Measurements from ENCODE around the gene RFNG. TPM values are rescaled to one million over a fixed set of nuclear protein-coding genes. Genes with fewer than 3 reads are reported as not detected.

RFNG gene
- total RNA-seq, 1 donor from 2014 or later: 21.1 TPM

DNA sequence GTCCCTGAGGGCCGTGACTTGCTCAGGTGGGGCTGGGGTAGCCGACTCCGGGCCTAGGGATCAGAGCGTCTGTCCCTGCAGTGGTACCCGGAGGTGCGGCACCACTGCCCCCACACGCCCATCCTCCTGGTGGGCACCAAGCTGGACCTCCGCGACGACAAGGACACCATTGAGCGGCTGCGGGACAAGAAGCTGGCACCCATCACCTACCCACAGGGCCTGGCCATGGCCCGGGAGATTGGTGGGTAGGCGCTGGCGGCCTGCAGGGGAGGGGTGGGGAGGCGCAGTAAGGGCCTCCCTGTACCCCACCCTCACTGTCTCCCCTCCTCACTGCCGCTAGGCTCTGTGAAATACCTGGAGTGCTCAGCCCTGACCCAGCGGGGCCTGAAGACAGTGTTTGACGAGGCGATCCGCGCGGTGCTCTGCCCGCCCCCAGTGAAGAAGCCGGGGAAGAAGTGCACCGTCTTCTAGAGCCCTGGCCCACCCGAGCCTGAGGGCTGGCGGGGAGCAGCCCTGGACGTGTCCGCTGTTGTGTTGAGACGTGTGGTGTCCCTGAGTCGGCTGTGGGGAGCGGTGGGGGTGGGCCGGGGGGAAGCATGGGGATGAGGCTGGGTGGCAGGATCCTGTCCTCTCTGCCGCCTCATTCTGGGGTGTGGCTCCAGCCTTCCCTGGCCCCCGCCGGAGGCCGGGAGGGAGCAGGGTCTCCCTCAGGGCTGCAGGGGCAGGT is 18.1 kb downstream of the RFNG start:
- peaks cover 9% of the 10 kb centered on the region for H3K27me3 ChIP-seq (ENCODE audit: low read depth)
- intact Hi-C loops (cut with micrococcal nuclease): loop anchor here (5.0 kb wide), 1 partner anchor 114 kb away; no protein-coding TSS in a partner anchor
- no peaks in the 10 kb centered on the region for H3K36me3 ChIP-seq
- no peak overlapping the region for H3K4me3 ChIP-seq
- no peaks in the 10 kb centered on the region for H3K9me3 ChIP-seq (replicated peaks)
- no peak overlapping the region for H3K27ac ChIP-seq (replicated peaks)
- H3K4me1 ChIP-seq: peaks cover 52% of the 10 kb centered on the region
- DNase-seq: no peak
- TF ChIP-seq, protein P1, sequence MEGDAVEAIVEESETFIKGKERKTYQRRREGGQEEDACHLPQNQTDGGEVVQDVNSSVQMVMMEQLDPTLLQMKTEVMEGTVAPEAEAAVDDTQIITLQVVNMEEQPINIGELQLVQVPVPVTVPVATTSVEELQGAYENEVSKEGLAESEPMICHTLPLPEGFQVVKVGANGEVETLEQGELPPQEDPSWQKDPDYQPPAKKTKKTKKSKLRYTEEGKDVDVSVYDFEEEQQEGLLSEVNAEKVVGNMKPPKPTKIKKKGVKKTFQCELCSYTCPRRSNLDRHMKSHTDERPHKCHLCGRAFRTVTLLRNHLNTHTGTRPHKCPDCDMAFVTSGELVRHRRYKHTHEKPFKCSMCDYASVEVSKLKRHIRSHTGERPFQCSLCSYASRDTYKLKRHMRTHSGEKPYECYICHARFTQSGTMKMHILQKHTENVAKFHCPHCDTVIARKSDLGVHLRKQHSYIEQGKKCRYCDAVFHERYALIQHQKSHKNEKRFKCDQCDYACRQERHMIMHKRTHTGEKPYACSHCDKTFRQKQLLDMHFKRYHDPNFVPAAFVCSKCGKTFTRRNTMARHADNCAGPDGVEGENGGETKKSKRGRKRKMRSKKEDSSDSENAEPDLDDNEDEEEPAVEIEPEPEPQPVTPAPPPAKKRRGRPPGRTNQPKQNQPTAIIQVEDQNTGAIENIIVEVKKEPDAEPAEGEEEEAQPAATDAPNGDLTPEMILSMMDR (IDR thresholded peaks at IDR 0.05; ENCODE audit: borderline replicate concordance): no peak

DNA sequence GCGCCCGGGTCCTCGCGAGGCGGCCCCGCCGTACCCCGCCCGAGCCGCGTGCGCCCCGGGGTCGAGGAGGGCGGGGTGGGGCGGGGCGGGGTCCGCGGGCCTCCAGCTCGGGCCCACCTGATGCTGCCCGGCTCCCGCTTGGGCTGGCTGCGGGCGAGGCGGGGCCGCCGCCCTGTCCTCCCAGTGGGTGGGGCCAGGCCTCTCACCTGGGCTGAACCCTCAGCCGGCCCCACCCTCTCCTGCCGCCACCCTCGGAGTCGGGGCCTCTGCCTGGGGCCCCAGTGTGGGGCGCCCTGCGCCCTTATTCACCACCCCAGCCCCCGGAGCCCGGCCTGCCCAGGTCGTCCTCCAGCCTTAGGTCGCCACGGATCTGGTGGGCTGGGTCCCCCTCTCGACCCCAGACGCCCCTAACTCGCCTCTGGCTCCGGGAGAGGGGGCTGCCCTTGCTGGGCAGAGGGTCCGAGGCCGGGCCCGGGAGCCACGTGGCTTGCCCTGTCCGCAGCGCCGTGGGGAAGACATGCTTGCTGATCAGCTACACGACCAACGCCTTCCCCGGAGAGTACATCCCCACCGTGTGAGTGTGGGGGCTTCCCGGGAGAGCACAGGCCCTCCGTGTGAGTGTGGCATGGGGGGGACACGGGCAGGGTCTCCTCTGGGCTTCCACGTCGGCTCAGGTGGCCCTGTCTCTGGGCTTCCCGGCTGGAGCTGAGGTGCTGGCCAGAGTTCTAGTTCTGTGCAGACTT is 19.6 kb downstream of the RFNG start:
- Histone ChIP-seq H3K27me3 (ENCODE audit: low read depth) (peaks cover 9% of the 10 kb centered on the region), H3K4me1 (peaks cover 47% of the 10 kb centered on the region), H3K27ac (replicated peaks) (no peak overlapping the region), H3K4me3 (peak overlapping the region; percentile 52), H3K36me3 (no peaks in the 10 kb centered on the region), H3K9me3 (replicated peaks) (no peaks in the 10 kb centered on the region)
- TF ChIP-seq, protein P1 (IDR thresholded peaks at IDR 0.05; ENCODE audit: borderline replicate concordance): no peak
- no peak for DNase-seq
- intact Hi-C loops (cut with micrococcal nuclease): loop anchor here (5.0 kb wide), 1 partner anchor 115 kb away; no protein-coding TSS in a partner anchor

DNA sequence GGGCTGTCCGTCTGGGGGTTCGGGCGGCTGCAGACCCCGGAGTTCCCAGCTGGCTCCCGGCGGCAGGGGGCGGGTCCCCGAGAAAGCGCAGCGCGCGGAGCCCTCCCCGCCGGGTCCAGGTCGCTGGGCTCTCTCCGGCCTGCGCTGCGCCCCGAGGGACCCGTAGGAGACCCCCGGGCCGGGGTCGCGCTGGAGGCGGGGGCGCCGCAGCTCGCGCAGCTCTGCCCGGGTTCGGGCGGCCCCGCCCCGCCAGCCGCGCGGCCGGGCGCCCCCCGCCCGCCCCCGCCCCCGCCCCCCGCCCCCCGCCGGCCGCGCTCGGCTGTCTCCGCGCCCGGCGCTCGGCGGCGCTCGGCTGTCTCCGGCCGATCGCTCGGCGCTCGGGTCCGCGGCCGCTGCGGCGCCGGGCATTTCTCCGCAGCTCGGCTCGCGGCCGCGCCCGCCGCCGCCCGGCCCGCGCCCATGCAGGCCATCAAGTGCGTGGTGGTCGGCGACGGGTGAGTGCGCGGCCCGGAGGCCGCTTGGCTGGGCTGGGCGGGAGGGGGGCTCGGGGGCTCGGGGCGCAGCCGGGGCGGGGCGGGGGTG is 20.2 kb downstream of the RFNG start, which contains the start of gene RAC3:
TSS of gene RAC3 (plus strand) at position 376 of the 582 bp plus-strand sequence. CDS start at position 460, 84 bp downstream.
- H3K27ac ChIP-seq (replicated peaks): no peak within 1 kb of the TSS
- H3K27me3 ChIP-seq (ENCODE audit: low read depth): peaks cover 9% of the 10 kb centered on the region
- intact Hi-C loops (cut with micrococcal nuclease): loop anchor here (5.0 kb wide), 1 partner anchor 116 kb away; no protein-coding TSS in a partner anchor
- no peaks in the 10 kb centered on the region for H3K36me3 ChIP-seq
- TF ChIP-seq, protein P1 (IDR thresholded peaks at IDR 0.05; ENCODE audit: borderline replicate concordance): no peak
- peaks cover 40% of the 10 kb centered on the region for H3K4me1 ChIP-seq
- H3K4me3 ChIP-seq: peak within 1 kb of the TSS; percentile 68
- no peak for DNase-seq
- no peaks in the 10 kb centered on the region for H3K9me3 ChIP-seq (replicated peaks)

DNA sequence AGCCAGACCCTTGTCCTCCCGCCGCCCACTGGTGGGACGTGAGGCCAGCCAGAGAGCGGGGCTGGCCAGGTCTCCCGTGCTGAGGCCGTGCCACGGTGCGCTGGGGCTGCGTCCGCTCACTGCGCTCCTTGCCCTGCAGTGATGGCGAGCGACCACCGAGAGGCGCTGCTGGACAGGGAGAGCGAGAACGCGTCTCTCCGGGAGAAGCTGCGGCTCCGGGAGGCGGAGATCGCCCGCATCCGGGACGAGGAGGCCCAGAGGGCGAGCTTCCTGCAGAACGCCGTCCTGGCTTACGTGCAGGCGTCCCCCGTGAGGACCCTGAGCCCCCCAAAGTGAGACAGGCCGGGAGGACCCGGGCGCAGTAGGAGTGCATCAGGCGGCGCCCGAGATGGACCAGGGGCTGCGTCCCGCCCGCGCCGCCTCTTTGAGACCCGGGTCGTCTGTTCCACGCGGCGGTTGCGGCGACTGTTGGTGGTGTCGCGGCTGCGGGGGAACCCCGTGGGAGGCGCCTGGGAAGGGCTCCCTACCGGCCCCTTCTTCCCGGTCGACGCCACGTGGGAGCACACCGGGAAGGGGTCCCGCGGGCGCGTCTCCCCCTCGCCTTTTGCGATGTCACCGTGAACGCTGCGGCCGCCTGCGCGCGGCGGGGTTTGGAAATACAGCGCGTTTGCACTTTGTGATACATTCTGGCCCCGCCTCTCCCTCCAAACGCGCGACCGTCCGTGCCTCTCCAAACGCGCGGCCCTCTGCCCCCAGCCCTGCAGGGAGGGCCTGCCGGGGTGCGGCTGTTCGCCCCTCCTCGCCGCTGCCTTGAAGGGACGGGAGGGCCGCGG is 20.9 kb downstream of the RFNG start:
- Histone ChIP-seq H3K36me3 (no peaks in the 10 kb centered on the region), H3K27ac (replicated peaks) (no peak overlapping the region), H3K4me1 (peaks cover 33% of the 10 kb centered on the region), H3K27me3 (ENCODE audit: low read depth) (peaks cover 9% of the 10 kb centered on the region), H3K9me3 (replicated peaks) (no peaks in the 10 kb centered on the region), H3K4me3 (peak overlapping the region; percentile 68)
- intact Hi-C loops (cut with micrococcal nuclease): loop anchor here (5.0 kb wide), 1 partner anchor 117 kb away; no protein-coding TSS in a partner anchor
- peak; percentile 81 for DNase-seq
- TF ChIP-seq, protein P1 (IDR thresholded peaks at IDR 0.05; ENCODE audit: borderline replicate concordance): peak; percentile 95
